PC-3 (cell line): Measurements from ENCODE around the gene APOL1. TPM values are rescaled to one million over a fixed set of nuclear protein-coding genes. Genes with fewer than 3 reads are reported as not detected.

ENCODE experiments used
- ATAC-seq: fragments of 200-7000 bp; cut with Tn5 transposase; 2 replicates; pipeline ENCODE4 v1.9.1; 2020; ENCODE audit warnings: mild to moderate bottlenecking, moderate library complexity
- BruUV-seq: library from RNA; stranded (reverse); fragments of 400-500 nt; replicated peaks from 2 replicates; lab custom pipeline; 2021; lab: Mats Ljungman, UMichigan
- CTCF ChIA-PET: fragments of 300-600 bp; sonication (Branson Sonifier 250); formaldehyde crosslinking; loops from one replicate; lab custom pipeline; 2022; ENCODE audit warnings: antibody characterized with exemption; lab: Charles Lee
- POLR2A ChIA-PET: fragments of 300-600 bp; sonication (Branson Sonifier 250); formaldehyde crosslinking; loops from one replicate; lab custom pipeline; 2022; ENCODE audit warnings: antibody characterized with exemption; ENCODE audit not compliant: unreplicated experiment; lab: Charles Lee
- DNase-seq: peaks from one replicate; pipeline ENCODE4 v3.0.0-alpha.2; 2015
- H2AFZ ChIP-seq: fragments of 300-600 bp; sonication (generic); 2 replicates; pipeline ENCODE4 v1.6.0; 2016; ENCODE audit warnings: antibody characterized with exemption, low read length
- H3F3A ChIP-seq: fragments of 300-600 bp; sonication (generic); one replicate; pipeline ENCODE4 v1.6.0; 2017; ENCODE audit warnings: antibody characterized with exemption, low read length, control low read depth, mild to moderate bottlenecking; ENCODE audit not compliant: unreplicated experiment
- H3K27ac ChIP-seq: fragments of 300-600 bp; sonication (generic); 2 replicates; pipeline ENCODE4 v1.5.1; 2016; ENCODE audit warnings: mild to moderate bottlenecking, low read length
- H3K27me3 ChIP-seq: fragments of 300-600 bp; sonication (generic); 2 replicates; pipeline ENCODE4 v1.6.1; 2016; ENCODE audit warnings: low read length, mixed read lengths
- H3K36me3 ChIP-seq: fragments of 300-600 bp; sonication (generic); 2 replicates; pipeline ENCODE4 v1.6.1; 2016; ENCODE audit warnings: low read depth, mixed run types, low read length, mixed read lengths
- H3K4me1 ChIP-seq: fragments of 300-600 bp; sonication (generic); 2 replicates; pipeline ENCODE4 v1.5.1; 2016; ENCODE audit warnings: low read length; ENCODE audit not compliant: insufficient read depth
- H3K4me2 ChIP-seq: fragments of 300-600 bp; sonication (generic); 2 replicates; pipeline ENCODE4 v1.6.0; 2016; ENCODE audit warnings: low read length
- H3K4me3 ChIP-seq: fragments of 300-600 bp; sonication (generic); 2 replicates; pipeline ENCODE4 v1.5.1; 2016; ENCODE audit warnings: mild to moderate bottlenecking, low read length, mixed read lengths
- H3K79me2 ChIP-seq: fragments of 300-600 bp; sonication (generic); 2 replicates; pipeline ENCODE4 v1.6.1; 2017; ENCODE audit warnings: low read length, mixed read lengths
- H3K9ac ChIP-seq: fragments of 300-600 bp; sonication (generic); 2 replicates; pipeline ENCODE4 v1.6.0; 2016; ENCODE audit warnings: mild to moderate bottlenecking, low read length
- H3K9me2 ChIP-seq: fragments of 300-600 bp; sonication (generic); replicated peaks from 2 replicates; pipeline ENCODE4 v1.6.1; 2016; ENCODE audit warnings: mixed run types, low read length, mixed read lengths
- H3K9me3 ChIP-seq: fragments of 300-600 bp; sonication (generic); 2 replicates; pipeline ENCODE4 v1.6.1; 2016; ENCODE audit warnings: low read length, mixed read lengths
- H4K20me1 ChIP-seq: fragments of 300-600 bp; sonication (generic); 2 replicates; pipeline ENCODE4 v1.6.1; 2016; ENCODE audit warnings: low read length, mixed read lengths
- CTCF ChIP-seq: fragments of 300-600 bp; sonication (generic); conservative IDR thresholded peaks from 2 replicates; pipeline ENCODE4 v1.5.1; 2017; ENCODE audit warnings: antibody characterized with exemption, low read depth, mild to moderate bottlenecking, low read length
- EZH2 ChIP-seq: fragments of 300-600 bp; sonication (generic); IDR thresholded peaks from one replicate; pipeline ENCODE4 v1.6.1; 2017; ENCODE audit warnings: antibody characterized with exemption, mild to moderate bottlenecking, low read length; ENCODE audit not compliant: unreplicated experiment
- EZH2phosphoT487 ChIP-seq: fragments of 300-600 bp; sonication (generic); IDR thresholded peaks from 2 replicates; pipeline ENCODE4 v1.6.1; 2018; ENCODE audit warnings: mild to moderate bottlenecking, antibody characterized with exemption, low read length, borderline replicate concordance
- intact Hi-C: fragments of 100-400 bp; cut with micrococcal nuclease; formaldehyde crosslinking; loops from 2 replicates; pipeline ENCODE4 v1.9.0; 2023
- total RNA-seq: library from RNA; depleted of rRNA; stranded (reverse); fragments of >200 nt; gene quantifications from 2 replicates; pipeline ENCODE4 v1.2.3, GENCODE V29; 2014

The APOL1 gene
- total RNA-seq, 1 experiment from 2014 or later = not detected

GRCh38 chr22:36299911-36300310 lies 47.0 kb downstream of the APOL1 start:
- Histone ChIP-seq H3K36me3 (peaks cover 81% of the 10 kb centered on the region), H3K9me3 (no peaks in the 10 kb centered on the region), H3F3A (no peaks in the 10 kb centered on the region), H3K9me2 (no peaks in the 10 kb centered on the region), H3K4me2 (no peak overlapping the region), H3K9ac (no peak overlapping the region), H3K4me1 (peaks cover 33% of the 10 kb centered on the region), H4K20me1 (peaks cover 12% of the 10 kb centered on the region), H3K27ac (no peak overlapping the region), H3K79me2 (no peaks in the 10 kb centered on the region), H3K4me3 (no peak overlapping the region), H2AFZ (no peak overlapping the region), H3K27me3 (no peaks in the 10 kb centered on the region)
- DNase-seq = no peak
- TF ChIP-seq EZH2phosphoT487 = no peak
- no peak for TF ChIP-seq EZH2
- no peak for TF ChIP-seq CTCF
- no TSS peak for BruUV-seq
- ChIA-PET POLR2A (no interaction called here), CTCF (no interaction called here)
- intact Hi-C loops = loop anchor here (5.0 kb wide), 1 partner anchor 87 kb away; the partner anchor contains the start of gene MYH9
- no peak for ATAC-seq

- ATAC-seq (no peak), DNase-seq (no peak)
- H3K27me3 ChIP-seq = no peaks in the 10 kb centered on the region
- no peak overlapping the region for H3K4me2 ChIP-seq
- peaks cover 12% of the 10 kb centered on the region for H4K20me1 ChIP-seq
- H3K4me1 ChIP-seq = peaks cover 36% of the 10 kb centered on the region
- no peak overlapping the region for H3K27ac ChIP-seq
- H3K9ac ChIP-seq = no peak overlapping the region
- TF ChIP-seq EZH2 (no peak), CTCF (no peak), EZH2phosphoT487 (no peak)
- no peaks in the 10 kb centered on the region for H3K9me3 ChIP-seq
- H3K9me2 ChIP-seq = no peaks in the 10 kb centered on the region
- H3K79me2 ChIP-seq = no peaks in the 10 kb centered on the region
- no peak overlapping the region for H2AFZ ChIP-seq
- POLR2A ChIA-PET = interaction anchor here (0.5 to 1.5 kb wide), 2 partner anchors 58 to 168 kb away, joined by 3 read pairs; no protein-coding TSS in a partner anchor
- no TSS peak for BruUV-seq
- intact Hi-C loops = loop anchor here (1.0 to 5.0 kb wide), 2 partner anchors 87 to 170 kb away; partner anchors contain the start of gene MYH9
- H3K4me3 ChIP-seq = no peak overlapping the region
- H3K36me3 ChIP-seq = peaks cover 82% of the 10 kb centered on the region
- H3F3A ChIP-seq = no peaks in the 10 kb centered on the region
- CTCF ChIA-PET = interaction anchor here (0.6 kb wide), 1 partner anchor 182 kb away, joined by 7 read pairs; no protein-coding TSS in a partner anchor
Observed at GRCh38 chr22:36300396-36301212, 47.7 kb downstream of the APOL1 start.
